GM19035 (cell line): Measurements from ENCODE around the gene TRIM28.
"Not testable (repeated sequence)": the region's sequence is repeated elsewhere in the genome, so short reads cannot be mapped to it uniquely, and the experiment has no call there.

Experiments
- ATAC-seq: cut with Tn5 transposase; IDR thresholded peaks from one replicate; pipeline ENCODE4 v1.9.1; 2021; ENCODE audit not compliant: unreplicated experiment

The TRIM28 gene

DNA sequence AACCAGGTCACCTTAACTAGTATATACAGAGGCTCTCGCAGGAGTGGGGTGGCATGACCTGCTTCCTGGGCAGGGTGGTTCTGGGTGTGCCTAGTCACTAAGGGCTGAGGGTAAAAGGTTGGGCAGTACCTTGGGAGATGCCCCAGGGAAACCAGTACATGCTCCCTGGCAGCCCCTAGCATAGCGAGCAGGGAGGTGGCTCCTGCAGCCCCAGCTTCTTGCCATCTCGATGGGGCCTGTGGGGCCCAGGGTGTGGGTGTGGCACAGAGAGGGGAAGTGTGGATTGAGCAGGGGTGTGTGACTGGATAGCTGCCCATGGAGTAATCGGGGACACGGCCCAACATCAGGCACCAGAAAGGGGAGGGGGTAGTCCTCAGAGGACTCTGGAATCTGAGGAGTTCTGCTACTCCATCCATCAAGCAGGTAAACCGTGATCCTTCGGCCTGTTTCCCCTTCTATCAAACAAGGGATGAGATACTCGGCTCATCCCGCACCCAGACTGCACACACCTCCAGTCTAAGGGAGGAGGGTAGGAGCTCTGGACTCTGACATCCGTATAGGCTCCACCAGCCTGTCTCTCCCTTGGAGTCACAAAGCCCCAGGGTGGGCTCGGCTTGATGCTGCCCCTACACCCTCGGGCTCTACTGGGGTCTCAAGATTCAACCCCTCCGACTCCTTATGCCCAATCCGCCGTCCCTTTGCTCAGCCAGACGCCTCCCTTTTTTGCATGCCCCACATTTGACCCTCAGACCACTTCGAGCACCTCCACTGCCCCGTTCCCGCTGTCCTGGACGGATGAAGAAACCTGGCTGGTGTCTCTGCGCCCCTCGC is 25.4 kb upstream of the TRIM28 start:
- no peak for ATAC-seq

DNA sequence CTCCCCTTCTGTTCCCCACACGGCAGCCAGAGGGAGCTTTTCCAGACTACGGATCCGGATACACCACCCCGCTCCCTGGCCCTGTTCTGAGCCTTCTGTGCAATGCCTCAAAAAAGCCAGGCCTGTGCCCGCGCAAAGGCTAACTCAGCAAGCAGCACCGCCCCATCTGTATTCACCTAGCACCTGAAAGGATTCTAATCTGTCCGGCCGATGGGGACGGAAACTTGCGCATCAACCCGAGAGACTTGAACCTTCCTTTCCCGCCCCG is 24.8 kb upstream of the TRIM28 start:
- ATAC-seq: no peak

- peak; percentile 77 for ATAC-seq
These were observed 24.3 kb upstream of the TRIM28 start, which contains the start of gene ZBTB45 for GRCh38 chr19:58519355-58520256. Gene ZBTB45 (minus strand): TSS chr19:58519810. CDS start chr19:58517673, 2,137 bp downstream.

DNA sequence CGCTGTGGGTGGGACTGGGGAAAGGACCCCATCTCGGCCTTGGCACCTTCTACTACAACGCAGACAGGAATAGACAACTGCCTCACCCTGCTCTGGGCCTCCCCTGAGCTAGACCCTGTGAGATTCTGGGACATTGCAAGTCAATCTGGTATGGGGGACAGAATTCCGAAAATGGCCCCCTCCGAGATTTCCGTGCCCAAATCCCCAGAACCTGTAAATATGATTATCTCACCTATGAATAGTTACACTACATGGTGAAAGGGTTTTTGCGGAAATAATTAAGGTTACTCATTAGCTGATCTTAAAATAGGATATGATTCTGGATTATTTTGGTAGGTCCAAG is 23.6 kb upstream of the TRIM28 start:
- ATAC-seq: no peak

GRCh38 chr19:58521651-58522050 is 22.2 kb upstream of the TRIM28 start:
- ATAC-seq: no peak

GRCh38 chr19:58522709-58523108 is 21.2 kb upstream of the TRIM28 start:
- no peak for ATAC-seq

- ATAC-seq: no peak
These were observed 14.5 kb upstream of the TRIM28 start for GRCh38 chr19:58529405-58529804.

GRCh38 chr19:58531034-58531840 is 12.6 kb upstream of the TRIM28 start:
- ATAC-seq: no peak

DNA sequence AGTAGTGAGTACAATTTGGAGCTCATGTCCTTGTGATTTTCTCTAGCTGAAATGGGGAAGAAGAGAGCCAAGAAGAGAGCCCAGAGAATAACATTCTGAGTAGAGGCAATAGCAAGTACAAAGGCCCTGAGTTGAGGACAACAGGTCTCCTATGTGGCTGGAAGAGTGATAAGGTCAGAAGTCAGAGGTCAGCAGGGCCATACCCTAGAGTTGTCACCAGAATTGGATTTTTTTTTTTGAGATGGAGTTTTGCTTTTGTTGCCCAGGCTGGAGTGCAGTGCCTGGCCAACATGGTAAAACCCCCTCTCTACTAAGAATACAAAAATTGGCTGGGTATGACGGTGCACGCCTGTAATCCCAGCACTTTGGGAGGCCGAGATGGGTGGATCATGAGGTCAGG is 8.0 kb upstream of the TRIM28 start:
- no peak for ATAC-seq

GRCh38 chr19:58536852-58537798 is 6.7 kb upstream of the TRIM28 start:
- ATAC-seq: no peak

GRCh38 chr19:58538257-58539168 is 5.4 kb upstream of the TRIM28 start:
- ATAC-seq: no peak

GRCh38 chr19:58539169-58539559 is 4.7 kb upstream of the TRIM28 start:
- not testable (repeated sequence) for ATAC-seq

- ATAC-seq: not testable (repeated sequence)
These were observed 1.1 kb upstream of the TRIM28 start for GRCh38 chr19:58542641-58543372.

DNA sequence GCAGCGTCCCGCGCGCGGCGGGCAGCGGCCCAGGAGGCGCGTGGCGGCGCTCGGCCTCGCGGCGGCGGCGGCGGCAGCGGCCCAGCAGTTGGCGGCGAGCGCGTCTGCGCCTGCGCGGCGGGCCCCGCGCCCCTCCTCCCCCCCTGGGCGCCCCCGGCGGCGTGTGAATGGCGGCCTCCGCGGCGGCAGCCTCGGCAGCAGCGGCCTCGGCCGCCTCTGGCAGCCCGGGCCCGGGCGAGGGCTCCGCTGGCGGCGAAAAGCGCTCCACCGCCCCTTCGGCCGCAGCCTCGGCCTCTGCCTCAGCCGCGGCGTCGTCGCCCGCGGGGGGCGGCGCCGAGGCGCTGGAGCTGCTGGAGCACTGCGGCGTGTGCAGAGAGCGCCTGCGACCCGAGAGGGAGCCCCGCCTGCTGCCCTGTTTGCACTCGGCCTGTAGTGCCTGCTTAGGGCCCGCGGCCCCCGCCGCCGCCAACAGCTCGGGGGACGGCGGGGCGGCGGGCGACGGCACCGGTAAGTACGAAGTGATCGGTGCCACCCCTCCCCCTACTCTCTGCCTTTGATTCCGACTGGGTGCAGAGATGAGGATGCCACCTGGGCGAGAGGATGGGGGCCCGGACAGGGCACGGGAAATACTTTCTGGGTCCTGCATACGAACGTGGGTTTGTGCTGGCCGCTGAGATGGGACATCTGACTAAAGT is 874 bp downstream of the TRIM28 start:
- ATAC-seq: peak; percentile 58

DNA sequence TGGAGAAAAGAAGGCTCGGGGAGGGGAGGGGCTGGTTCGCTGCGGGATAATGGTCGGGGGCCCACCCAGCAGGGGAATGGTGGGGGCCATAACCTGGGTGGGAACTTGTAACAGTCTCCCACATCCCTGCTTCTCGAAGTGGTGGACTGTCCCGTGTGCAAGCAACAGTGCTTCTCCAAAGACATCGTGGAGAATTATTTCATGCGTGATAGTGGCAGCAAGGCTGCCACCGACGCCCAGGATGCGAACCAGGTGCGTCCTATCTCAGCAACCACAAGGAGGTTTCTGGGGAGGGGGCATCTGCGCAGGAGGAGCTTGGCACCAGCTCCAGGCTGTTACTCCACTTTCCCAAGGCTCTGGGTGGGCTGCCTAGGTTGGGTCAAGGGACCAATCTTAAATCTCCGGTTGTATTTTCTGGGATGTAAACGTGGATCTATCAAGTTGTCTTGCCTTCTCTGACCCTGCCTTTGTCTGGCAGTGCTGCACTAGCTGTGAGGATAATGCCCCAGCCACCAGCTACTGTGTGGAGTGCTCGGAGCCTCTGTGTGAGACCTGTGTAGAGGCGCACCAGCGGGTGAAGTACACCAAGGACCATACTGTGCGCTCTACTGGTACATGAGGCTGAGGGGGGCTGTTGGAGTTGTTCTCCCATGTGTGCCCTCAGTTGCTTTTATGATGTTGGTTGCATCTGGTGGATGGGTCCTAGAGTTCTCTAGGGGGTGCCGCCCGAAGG is 1.6 kb downstream of the TRIM28 start:
- no peak for ATAC-seq

- ATAC-seq: no peak
These were observed 2.2 kb downstream of the TRIM28 start for GRCh38 chr19:58546019-58546530.
